ENCODE data around the gene EFNA3.

GRCh38 chr1:155037851-155038441 lies 40.7 kb upstream of the EFNA3 start:
- TF ChIP-seq CTCF (IDR thresholded peaks at IDR 0.05) (no peak), POLR2AphosphoS5 (IDR thresholded peaks at IDR 0.05) (no peak)

Data from suprapubic skin (tissue), 3 donors.